ENCODE data around the gene DDX24. TPM values are rescaled to one million over a fixed set of nuclear protein-coding genes. Genes with fewer than 3 reads are reported as not detected.

Gene DDX24
- total and polyA plus RNA-seq, 9 of the 15 experiments (the other 6 are each of a cell fraction or from before 2014, with no cell fraction given) = 82.4 to 175 (median 122) TPM

- no TSS peak for BruUV-seq (replicated peaks)
- ChIA-PET POLR2A (no interaction called here), CTCF (ENCODE audit: low intra/inter-chr PET ratio) (no interaction called here)
- no peak overlapping the region for H3K9ac ChIP-seq (ENCODE audit: insufficient read depth in 1 of 2, low read depth in 2 of 2, low read length in 2 of 2)
- H3K9me1 ChIP-seq (ENCODE audit: control insufficient read depth, insufficient read depth, low read length) = no peaks in the 10 kb centered on the region
- in situ Hi-C loops (cut with MboI) (no loop called here), intact Hi-C loops (cut with micrococcal nuclease) (no loop called here)
- H2AFZ ChIP-seq (ENCODE audit: low read depth, low read length) = no peak overlapping the region
- TF ChIP-seq ETV5 (CRISPR knock-in tag; IDR thresholded peaks at IDR 0.05; ENCODE audit: low read depth) (no peak), CSDE1 (IDR thresholded peaks at IDR 0.05) (no peak), BMI1 (IDR thresholded peaks at IDR 0.05; ENCODE audit: low read length) (no peak), ZBTB5 (IDR thresholded peaks at IDR 0.05) (no peak), RBM25 (IDR thresholded peaks at IDR 0.05; ENCODE audit: low read depth, low read length, severe bottlenecking) (no peak), PHF8 (IDR thresholded peaks at IDR 0.05; ENCODE audit: borderline replicate concordance, low read length) (no peak), GTF2E2 (tag; IDR thresholded peaks at IDR 0.05) (no peak), RFX5 (IDR thresholded peaks at IDR 0.05; ENCODE audit: low read depth, low read length) (no peak), DPF2 (IDR thresholded peaks at IDR 0.05) (no peak), ZBTB11 (CRISPR knock-in tag; IDR thresholded peaks at IDR 0.05) (no peak), SMARCA5 (IDR thresholded peaks at IDR 0.05) (no peak), ELF2 (CRISPR knock-in tag; IDR thresholded peaks at IDR 0.05) (no peak), ZNF518B (CRISPR knock-in tag; IDR thresholded peaks at IDR 0.05) (no peak)
- 79% methylated on average over 4 of the region's 5 CpGs for WGBS (ENCODE audit: insufficient coverage, low coverage, missing lambda C conversion rate)
- no peak for DNase-seq (ENCODE audit: extremely low read depth in 1 of 4, low spot score in 3 of 4)
- no peak overlapping the region for H3K4me2 ChIP-seq (ENCODE audit: insufficient read depth, low read length)
- H3K27me3 ChIP-seq (ENCODE audit: control insufficient read depth in 2 of 2, insufficient read depth in 2 of 2, low read length in 2 of 2) = no peaks in the 10 kb centered on the region
- peaks cover 85% of the 10 kb centered on the region for H3K36me3 ChIP-seq (ENCODE audit: control insufficient read depth, insufficient read depth, low read length)
- peaks cover 5% of the 10 kb centered on the region; the same call in 1 of the 2 replicates for H4K20me1 ChIP-seq (replicated peaks; ENCODE audit: control insufficient read depth, insufficient read depth, low read length)
- H3K27ac ChIP-seq (ENCODE audit: extremely low read depth, low read depth, low read length) = no peak overlapping the region
- FAIRE-seq = no peak
- H3K9me3 ChIP-seq (replicated peaks; ENCODE audit: control insufficient read depth, insufficient read depth, low read depth, low read length) = no peaks in the 10 kb centered on the region
- no peak overlapping the region for H3K4me3 ChIP-seq
- ATAC-seq = no peak
- H3K79me2 ChIP-seq (ENCODE audit: control insufficient read depth, insufficient read depth, low read length) = peaks cover 27% of the 10 kb centered on the region
- H3K4me1 ChIP-seq (replicated peaks in 1 of 2; ENCODE audit: control insufficient read depth in 2 of 2, insufficient read depth in 2 of 2, low read length in 2 of 2) = no peaks in the 10 kb centered on the region
Measured at GRCh38 chr14:94059998-94060397, 21.0 kb downstream of the DDX24 start.
